ENCODE results near the gene ZNF71. TPM values are rescaled to one million over a fixed set of nuclear protein-coding genes. Genes with fewer than 3 reads are reported as not detected.

ZNF71 gene
- total RNA-seq, 6 experiments from 2014 or later = 0.90 to 2.8 (median 1.5) TPM

DNA sequence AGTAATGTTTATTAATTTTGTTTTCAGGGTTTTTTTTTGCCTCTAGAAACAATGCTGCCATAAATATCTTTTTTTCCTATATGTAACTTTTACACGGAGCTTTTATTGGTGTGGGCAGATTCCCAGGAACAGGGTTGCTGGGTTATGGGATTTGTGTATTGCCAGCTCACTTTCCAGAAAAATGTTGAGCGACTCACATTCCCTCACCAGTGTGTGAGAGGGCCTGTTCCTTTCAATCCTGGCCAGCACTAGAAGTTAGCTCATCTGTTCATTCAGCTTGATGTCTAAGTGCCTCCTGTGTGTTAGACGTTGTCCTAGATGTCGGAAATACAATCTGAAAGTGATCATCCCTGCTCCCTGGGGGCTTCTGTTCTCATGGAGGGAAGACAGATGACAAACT lies 2.6 kb downstream of the ZNF71 start:
- H3K4me3 ChIP-seq = no peak overlapping the region
- ATAC-seq (no peak), DNase-seq (no peak)
- intact Hi-C loops (cut with DNase I) = no loop called here
- TF ChIP-seq, protein P1, sequence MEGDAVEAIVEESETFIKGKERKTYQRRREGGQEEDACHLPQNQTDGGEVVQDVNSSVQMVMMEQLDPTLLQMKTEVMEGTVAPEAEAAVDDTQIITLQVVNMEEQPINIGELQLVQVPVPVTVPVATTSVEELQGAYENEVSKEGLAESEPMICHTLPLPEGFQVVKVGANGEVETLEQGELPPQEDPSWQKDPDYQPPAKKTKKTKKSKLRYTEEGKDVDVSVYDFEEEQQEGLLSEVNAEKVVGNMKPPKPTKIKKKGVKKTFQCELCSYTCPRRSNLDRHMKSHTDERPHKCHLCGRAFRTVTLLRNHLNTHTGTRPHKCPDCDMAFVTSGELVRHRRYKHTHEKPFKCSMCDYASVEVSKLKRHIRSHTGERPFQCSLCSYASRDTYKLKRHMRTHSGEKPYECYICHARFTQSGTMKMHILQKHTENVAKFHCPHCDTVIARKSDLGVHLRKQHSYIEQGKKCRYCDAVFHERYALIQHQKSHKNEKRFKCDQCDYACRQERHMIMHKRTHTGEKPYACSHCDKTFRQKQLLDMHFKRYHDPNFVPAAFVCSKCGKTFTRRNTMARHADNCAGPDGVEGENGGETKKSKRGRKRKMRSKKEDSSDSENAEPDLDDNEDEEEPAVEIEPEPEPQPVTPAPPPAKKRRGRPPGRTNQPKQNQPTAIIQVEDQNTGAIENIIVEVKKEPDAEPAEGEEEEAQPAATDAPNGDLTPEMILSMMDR (IDR thresholded peaks at IDR 0.05) = no peak
- no peak for TF ChIP-seq POLR2A (IDR thresholded peaks at IDR 0.05)
- no peaks in the 10 kb centered on the region for H3K27me3 ChIP-seq
- no peaks in the 10 kb centered on the region for H3K4me1 ChIP-seq
- H3K27ac ChIP-seq = no peak overlapping the region
- WGBS (ENCODE audit: insufficient coverage, low coverage, low lambda C conversion rate, missing lambda C conversion rate) = 94% methylated on average over 4 of the region's 4 CpGs
- H3K9me3 ChIP-seq = peaks cover 0 to 12% (median 0%) of the 10 kb centered on the region in 4 donors
- peaks cover 0 to 6% (median 0%) of the 10 kb centered on the region in 4 donors for H3K36me3 ChIP-seq

DNA sequence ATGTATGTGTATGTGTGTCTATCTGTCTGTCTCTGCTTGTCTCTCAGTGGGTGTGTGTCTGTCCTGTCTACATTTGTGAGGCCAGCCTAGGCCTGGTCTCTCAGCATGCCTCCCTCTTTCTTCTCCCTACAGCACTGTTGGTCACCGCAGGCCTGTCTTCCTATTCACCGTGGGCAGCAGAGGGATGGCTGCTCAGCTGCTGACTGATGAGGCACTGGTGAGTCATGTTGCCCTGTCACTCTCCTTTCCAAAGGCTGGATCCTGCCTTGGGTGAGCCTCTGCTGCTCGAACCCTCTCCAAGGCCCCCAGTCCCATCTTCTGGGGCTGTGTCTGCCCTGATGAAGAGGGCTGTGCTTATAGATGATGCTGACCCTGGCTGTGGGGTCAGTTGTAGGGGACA lies 6.3 kb downstream of the ZNF71 start:
- H3K27me3 ChIP-seq = no peaks in the 10 kb centered on the region
- no peaks in the 10 kb centered on the region for H3K4me1 ChIP-seq
- no peak for TF ChIP-seq POLR2A (IDR thresholded peaks at IDR 0.05)
- TF ChIP-seq, protein P1 (IDR thresholded peaks at IDR 0.05) = no peak
- DNase-seq = no peak
- no peak overlapping the region for H3K27ac ChIP-seq
- no CpG with 5 or more reads among the region's 3 CpGs for WGBS (ENCODE audit: insufficient coverage, low coverage, low lambda C conversion rate, missing lambda C conversion rate)
- ATAC-seq = no peak
- intact Hi-C loops (cut with DNase I) = no loop called here
- H3K9me3 ChIP-seq = peaks cover 0 to 14% (median 2%) of the 10 kb centered on the region in 4 donors
- H3K36me3 ChIP-seq = peaks cover 0 to 6% (median 0%) of the 10 kb centered on the region in 4 donors
- no peak overlapping the region for H3K4me3 ChIP-seq

DNA sequence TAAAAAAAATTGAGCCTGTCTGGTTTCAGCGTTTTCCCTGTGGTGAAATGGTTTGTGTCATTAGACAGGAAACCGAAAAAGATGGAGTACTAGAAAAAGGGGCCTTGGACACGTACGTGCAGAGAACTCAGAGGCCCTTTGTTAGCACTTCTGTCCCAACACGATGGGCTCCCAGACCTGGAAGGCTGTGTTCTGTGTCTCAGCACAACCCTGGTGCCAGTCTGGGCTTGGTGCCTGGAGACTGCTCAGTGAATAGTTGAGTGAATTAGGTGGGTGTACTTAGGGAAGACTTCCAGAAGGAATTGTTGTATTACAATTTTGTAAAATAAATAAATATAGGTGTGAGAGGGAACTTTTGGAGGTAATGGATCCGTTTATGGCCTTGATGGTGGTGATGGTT lies 8.7 kb downstream of the ZNF71 start:
- Histone ChIP-seq H3K27me3 (no peaks in the 10 kb centered on the region), H3K4me3 (no peak overlapping the region), H3K36me3 (peaks cover 0 to 6% (median 0%) of the 10 kb centered on the region in 4 donors), H3K27ac (no peak overlapping the region), H3K9me3 (peaks cover 0 to 22% (median 5%) of the 10 kb centered on the region in 4 donors), H3K4me1 (no peaks in the 10 kb centered on the region)
- no peak for DNase-seq
- TF ChIP-seq, protein P1 (IDR thresholded peaks at IDR 0.05) = no peak
- intact Hi-C loops (cut with DNase I) = no loop called here
- WGBS (ENCODE audit: insufficient coverage, low coverage, low lambda C conversion rate, missing lambda C conversion rate) = 82% methylated on average over 6 of the region's 6 CpGs
- no peak for ATAC-seq

DNA sequence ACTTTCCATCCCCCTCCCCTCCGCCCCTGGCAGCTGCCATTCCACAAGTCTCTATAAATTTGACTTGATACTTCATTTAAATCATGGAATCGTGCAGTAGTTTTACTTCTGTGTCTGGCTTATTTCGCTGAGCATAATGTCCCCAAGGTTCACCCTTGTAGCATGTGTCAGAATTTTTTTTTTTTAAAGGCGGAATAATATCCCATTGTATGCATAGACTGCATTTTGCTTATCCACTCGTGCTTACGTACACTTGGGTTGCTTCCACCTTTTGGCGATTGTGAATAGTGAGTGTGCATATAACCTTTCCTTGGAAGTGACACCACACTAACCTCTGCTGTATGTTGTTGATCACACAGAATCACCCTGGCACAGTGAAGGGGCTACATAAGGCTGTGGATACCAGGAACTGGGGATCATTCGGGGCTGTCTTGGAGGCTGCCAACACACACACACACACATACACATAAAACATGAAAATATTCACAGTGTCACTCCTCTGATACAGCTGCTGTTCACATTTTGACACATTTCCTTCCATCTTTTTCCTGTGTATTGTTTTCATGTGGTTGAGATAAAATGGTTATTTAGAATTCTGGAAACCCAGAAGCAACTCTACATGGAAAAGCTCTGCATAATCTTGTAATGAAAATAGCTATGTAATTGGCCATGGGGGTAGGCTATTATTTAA lies 13.3 kb downstream of the ZNF71 start:
- TF ChIP-seq, protein P1 (IDR thresholded peaks at IDR 0.05) = no peak
- TF ChIP-seq POLR2A (IDR thresholded peaks at IDR 0.05) = no peak
- Histone ChIP-seq H3K4me1 (no peaks in the 10 kb centered on the region), H3K27ac (no peak overlapping the region), H3K9me3 (peaks cover 0 to 20% (median 5%) of the 10 kb centered on the region in 4 donors), H3K27me3 (no peaks in the 10 kb centered on the region), H3K4me3 (no peak overlapping the region), H3K36me3 (no peaks in the 10 kb centered on the region)
- intact Hi-C loops (cut with DNase I) = no loop called here
- 93% methylated on average over 7 of the region's 8 CpGs for WGBS (ENCODE audit: insufficient coverage, low coverage, low lambda C conversion rate, missing lambda C conversion rate)
- ATAC-seq (peak in 1 of 4 donors; percentile 17), DNase-seq (no peak)
